ENCODE data around the gene MAD1L1. TPM values are rescaled to one million over a fixed set of nuclear protein-coding genes. Genes with fewer than 3 reads are reported as not detected.

The MAD1L1 gene
- total and polyA plus RNA-seq, 2 of the 8 experiments (the other 6 are each of a cell fraction or from before 2014, with no cell fraction given) = 40.4 to 44.6 TPM

- TF ChIP-seq, protein P1, sequence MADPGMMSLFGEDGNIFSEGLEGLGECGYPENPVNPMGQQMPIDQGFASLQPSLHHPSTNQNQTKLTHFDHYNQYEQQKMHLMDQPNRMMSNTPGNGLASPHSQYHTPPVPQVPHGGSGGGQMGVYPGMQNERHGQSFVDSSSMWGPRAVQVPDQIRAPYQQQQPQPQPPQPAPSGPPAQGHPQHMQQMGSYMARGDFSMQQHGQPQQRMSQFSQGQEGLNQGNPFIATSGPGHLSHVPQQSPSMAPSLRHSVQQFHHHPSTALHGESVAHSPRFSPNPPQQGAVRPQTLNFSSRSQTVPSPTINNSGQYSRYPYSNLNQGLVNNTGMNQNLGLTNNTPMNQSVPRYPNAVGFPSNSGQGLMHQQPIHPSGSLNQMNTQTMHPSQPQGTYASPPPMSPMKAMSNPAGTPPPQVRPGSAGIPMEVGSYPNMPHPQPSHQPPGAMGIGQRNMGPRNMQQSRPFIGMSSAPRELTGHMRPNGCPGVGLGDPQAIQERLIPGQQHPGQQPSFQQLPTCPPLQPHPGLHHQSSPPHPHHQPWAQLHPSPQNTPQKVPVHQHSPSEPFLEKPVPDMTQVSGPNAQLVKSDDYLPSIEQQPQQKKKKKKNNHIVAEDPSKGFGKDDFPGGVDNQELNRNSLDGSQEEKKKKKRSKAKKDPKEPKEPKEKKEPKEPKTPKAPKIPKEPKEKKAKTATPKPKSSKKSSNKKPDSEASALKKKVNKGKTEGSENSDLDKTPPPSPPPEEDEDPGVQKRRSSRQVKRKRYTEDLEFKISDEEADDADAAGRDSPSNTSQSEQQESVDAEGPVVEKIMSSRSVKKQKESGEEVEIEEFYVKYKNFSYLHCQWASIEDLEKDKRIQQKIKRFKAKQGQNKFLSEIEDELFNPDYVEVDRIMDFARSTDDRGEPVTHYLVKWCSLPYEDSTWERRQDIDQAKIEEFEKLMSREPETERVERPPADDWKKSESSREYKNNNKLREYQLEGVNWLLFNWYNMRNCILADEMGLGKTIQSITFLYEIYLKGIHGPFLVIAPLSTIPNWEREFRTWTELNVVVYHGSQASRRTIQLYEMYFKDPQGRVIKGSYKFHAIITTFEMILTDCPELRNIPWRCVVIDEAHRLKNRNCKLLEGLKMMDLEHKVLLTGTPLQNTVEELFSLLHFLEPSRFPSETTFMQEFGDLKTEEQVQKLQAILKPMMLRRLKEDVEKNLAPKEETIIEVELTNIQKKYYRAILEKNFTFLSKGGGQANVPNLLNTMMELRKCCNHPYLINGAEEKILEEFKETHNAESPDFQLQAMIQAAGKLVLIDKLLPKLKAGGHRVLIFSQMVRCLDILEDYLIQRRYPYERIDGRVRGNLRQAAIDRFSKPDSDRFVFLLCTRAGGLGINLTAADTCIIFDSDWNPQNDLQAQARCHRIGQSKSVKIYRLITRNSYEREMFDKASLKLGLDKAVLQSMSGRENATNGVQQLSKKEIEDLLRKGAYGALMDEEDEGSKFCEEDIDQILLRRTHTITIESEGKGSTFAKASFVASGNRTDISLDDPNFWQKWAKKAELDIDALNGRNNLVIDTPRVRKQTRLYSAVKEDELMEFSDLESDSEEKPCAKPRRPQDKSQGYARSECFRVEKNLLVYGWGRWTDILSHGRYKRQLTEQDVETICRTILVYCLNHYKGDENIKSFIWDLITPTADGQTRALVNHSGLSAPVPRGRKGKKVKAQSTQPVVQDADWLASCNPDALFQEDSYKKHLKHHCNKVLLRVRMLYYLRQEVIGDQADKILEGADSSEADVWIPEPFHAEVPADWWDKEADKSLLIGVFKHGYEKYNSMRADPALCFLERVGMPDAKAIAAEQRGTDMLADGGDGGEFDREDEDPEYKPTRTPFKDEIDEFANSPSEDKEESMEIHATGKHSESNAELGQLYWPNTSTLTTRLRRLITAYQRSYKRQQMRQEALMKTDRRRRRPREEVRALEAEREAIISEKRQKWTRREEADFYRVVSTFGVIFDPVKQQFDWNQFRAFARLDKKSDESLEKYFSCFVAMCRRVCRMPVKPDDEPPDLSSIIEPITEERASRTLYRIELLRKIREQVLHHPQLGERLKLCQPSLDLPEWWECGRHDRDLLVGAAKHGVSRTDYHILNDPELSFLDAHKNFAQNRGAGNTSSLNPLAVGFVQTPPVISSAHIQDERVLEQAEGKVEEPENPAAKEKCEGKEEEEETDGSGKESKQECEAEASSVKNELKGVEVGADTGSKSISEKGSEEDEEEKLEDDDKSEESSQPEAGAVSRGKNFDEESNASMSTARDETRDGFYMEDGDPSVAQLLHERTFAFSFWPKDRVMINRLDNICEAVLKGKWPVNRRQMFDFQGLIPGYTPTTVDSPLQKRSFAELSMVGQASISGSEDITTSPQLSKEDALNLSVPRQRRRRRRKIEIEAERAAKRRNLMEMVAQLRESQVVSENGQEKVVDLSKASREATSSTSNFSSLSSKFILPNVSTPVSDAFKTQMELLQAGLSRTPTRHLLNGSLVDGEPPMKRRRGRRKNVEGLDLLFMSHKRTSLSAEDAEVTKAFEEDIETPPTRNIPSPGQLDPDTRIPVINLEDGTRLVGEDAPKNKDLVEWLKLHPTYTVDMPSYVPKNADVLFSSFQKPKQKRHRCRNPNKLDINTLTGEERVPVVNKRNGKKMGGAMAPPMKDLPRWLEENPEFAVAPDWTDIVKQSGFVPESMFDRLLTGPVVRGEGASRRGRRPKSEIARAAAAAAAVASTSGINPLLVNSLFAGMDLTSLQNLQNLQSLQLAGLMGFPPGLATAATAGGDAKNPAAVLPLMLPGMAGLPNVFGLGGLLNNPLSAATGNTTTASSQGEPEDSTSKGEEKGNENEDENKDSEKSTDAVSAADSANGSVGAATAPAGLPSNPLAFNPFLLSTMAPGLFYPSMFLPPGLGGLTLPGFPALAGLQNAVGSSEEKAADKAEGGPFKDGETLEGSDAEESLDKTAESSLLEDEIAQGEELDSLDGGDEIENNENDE (IDR thresholded peaks at IDR 0.05; ENCODE audit: insufficient replicate concordance, low read length) = no peak
- TF ChIP-seq CHD2 (IDR thresholded peaks at IDR 0.05; ENCODE audit: low read length) (no peak), RFX5 (IDR thresholded peaks at IDR 0.05; ENCODE audit: borderline replicate concordance, low read depth, low read length) (no peak), JUND (IDR thresholded peaks at IDR 0.05; ENCODE audit: low read length) (no peak), RNF2 (IDR thresholded peaks at IDR 0.05; ENCODE audit: borderline replicate concordance, low read depth, low read length, missing control alignments, poor library complexity, severe bottlenecking) (no peak), CBX8 (IDR thresholded peaks at IDR 0.05; ENCODE audit: borderline replicate concordance, low read depth, low read length) (no peak), YY1 (IDR thresholded peaks at IDR 0.05; ENCODE audit: low read depth, low read length) (no peak)
These were observed 8.2 kb downstream of the MAD1L1 start (continued) for GRCh38 chr7:2224491-2224928.
